SH-SY5Y (cell line): ENCODE data around the gene MMP23B.
"Not testable (repeated sequence)": the region's sequence is repeated elsewhere in the genome, so short reads cannot be mapped to it uniquely, and the experiment has no call there.

Experiments used
- GATA2 ChIP-seq: IDR thresholded peaks from 2 replicates; pipeline ENCODE4 v1.6.1; 2011; ENCODE audit warnings: mild to moderate bottlenecking, low read depth, low read length
- GATA3 ChIP-seq: IDR thresholded peaks from 2 replicates; pipeline ENCODE4 v1.6.1; 2011; ENCODE audit warnings: low read depth, mild to moderate bottlenecking, low read length, moderate library complexity

MMP23B gene

DNA sequence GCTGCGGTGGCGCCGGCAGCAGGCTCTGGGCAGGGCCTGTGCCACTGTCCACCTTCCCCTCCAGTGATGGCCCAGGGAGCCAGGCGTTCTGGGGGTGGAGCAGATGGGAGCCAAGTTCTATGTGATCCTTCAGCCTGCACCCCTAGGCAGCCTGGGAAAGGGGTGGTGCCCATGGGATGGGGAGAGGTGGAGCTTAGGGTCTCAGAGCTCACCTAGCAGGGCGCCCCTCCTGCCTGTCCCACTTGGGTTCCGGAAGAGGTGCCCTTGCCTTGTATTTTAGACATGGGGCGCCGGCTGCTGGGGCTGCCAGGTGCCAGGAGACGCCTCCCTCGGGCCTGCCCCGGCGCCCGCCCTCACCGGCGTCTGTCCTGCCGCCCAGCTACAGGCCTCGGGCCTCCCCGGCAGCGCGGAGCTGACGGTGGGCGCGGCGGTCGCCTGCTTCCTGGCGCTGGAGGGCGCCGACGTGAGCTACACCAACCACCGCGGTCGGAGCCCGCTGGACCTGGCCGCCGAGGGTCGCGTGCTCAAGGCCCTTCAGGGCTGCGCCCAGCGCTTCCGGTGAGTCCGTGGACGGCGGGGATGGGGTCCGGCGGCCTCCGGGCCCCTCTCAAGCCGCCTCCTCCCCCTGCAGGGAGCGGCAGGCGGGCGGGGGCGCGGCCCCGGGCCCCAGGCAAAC, 3.1 kb upstream of the MMP23B start:
- TF ChIP-seq GATA3 (no peak), GATA2 (no peak)

- TF ChIP-seq GATA2 (no peak), GATA3 (no peak)
Measured at GRCh38 chr1:1629430-1630190, 2.4 kb upstream of the MMP23B start.

- TF ChIP-seq GATA3, result no peak
- no peak for TF ChIP-seq GATA2
Measured at GRCh38 chr1:1630191-1630964, 1.6 kb upstream of the MMP23B start.

GRCh38 chr1:1630965-1631781, 800 bp upstream of the MMP23B start:
- TF ChIP-seq GATA2 (no peak), GATA3 (no peak)

DNA sequence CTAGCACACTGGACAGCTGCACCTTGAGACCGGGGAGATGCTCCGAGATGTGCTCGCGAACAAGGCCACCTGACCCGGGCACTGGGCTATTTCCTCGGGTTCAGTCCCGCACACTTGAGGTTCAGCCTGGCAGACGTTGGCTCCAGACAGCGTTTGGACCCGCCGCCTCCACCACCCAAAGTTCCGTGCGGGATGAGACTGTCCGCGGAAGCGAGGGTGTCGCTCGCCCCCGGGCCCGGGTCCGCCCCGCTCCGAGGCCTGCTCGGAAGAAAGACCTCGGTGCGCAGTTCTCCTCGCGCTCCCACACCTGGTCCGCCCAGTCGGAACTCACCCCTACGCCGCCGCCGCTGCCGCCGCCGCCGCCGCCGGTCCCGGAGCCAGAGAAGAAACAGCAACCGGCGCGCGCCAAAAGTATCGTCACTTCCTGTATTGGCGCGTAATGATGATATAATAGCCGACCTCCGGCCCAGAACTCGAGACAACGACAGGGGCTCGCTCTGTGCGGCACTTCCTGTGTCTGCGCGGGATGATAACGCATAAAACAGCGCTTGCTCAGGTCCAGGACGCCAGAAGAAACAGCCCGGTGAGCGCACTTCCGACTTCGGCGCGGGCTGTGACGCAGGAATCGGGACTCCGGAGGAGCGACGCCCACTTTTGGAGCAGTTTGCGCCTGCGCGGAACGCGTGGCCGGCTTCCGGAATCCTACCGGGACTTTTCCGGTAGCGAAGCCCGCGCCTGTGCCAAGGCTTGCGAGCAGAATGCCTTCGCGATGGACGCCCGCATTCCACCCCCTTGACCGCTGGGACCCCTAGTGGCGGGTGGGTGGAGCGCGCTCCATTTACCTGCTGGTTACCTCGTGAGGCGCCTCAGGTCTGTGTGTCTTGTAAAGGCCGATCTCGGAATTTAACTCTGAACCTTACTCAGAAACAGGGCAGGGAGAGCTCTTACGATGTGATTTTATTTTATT, 26.9 kb downstream of the MMP23B start, which contains the start of gene CDK11B:
Gene CDK11B, minus strand, starts transcription at position 422 of the 967 bp plus-strand sequence. CDS start 1,519 bp downstream, outside the sequence.
- TF ChIP-seq GATA2, GATA3: not testable (repeated sequence)

GRCh38 chr1:1664941-1665814, 33.2 kb downstream of the MMP23B start:
- no peak for TF ChIP-seq GATA3
- no peak for TF ChIP-seq GATA2

DNA sequence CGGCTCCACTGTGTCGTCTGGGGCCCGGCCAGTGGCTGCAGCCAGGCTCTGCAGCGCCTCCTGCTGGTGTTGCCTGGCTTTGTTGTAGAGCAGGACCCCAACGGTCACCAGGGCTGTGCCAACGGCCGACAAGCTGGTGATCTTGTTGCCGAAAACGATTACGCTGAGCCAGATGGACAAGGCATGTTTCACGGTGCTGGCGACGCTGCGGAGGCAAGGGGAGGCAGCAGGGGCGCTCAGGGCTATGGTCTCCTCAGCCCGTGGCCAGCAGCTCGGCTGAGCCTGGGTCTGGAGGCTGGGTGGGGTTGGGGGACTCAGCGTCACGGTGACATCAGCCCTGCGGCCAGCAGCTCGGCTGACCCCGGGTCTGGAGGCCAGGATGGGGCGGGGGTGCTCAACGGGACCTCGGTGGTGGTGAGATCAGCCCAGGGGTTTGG, 33.9 kb downstream of the MMP23B start:
- no peak for TF ChIP-seq GATA3
- TF ChIP-seq GATA2, result no peak

DNA sequence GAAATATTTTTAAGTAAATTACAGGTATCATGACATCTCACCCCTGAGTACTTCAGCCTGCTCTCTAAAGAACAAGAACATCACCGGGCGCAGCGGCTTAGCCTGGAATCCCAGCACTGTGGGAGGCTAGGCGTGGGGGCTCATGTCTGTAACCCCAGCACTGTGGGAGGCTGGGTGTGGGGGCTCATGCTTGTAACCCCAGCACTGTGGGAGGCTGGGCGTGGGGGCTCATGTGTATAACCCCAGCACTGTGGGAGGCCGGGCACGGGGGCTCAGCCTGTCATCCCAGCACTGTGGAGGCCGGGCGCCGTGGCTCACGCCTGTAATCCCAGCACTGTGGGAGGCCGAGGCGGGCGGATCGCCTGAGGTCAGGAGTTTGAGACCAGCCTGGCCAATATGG, 34.6 kb downstream of the MMP23B start:
- no peak for TF ChIP-seq GATA3
- no peak for TF ChIP-seq GATA2

- TF ChIP-seq GATA3 (no peak), GATA2 (no peak)
Measured at GRCh38 chr1:1669468-1670440, 37.8 kb downstream of the MMP23B start.

DNA sequence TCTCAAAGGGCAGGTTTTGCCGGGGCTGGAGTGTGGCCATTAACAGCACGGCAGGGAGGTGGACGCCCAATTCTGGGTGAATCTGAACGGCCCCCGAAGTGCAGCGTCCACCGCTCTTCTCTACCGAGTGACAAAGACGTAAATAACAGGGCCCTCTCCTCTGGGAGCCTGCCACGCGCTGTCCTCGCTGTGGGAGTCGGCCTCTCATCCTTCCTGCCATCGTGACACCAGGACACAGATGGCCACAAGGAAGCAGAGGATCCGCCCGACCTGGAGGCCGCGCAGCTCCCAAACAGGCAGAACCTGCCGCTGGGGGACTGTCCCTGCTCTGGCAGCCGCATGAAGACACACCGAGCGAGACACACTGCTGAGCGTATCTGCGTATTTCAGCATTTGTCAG, 38.9 kb downstream of the MMP23B start:
- TF ChIP-seq GATA2, result no peak
- TF ChIP-seq GATA3, result no peak

DNA sequence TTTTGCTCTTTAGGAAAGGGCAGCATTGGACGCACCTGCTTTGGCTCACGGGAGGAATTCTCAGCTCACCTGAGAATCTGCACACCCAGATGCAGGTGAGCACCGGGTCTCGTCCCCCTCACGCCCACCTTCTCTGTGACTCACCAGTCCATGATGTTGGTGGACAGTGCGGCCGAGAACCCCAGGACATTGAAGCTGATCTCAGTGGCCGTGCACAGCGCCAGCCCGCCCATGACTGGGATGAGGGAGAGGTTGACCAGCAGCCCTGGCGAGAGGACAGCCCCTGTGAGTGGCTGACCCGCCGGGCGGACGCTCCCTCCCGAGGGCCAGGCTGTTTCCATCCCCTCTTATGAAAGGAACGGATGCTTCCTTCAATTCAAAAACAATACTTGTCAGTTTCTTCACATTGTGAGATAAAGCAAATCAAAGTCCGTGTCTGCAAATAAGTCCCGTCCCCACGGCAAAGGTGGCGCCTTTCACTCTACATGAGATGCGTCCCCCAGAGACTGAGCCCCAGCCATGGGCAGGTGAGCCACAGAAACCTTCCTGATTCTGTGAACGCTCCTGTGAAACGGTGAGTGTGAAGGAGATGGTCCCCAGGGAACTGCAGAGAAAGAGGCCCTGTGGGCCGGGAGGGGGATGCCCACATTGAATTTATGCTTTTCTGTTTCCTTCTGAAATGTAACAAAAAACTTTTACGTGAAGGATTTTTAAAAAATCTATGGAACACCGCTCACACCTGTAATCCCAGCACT, 39.6 kb downstream of the MMP23B start:
- no peak for TF ChIP-seq GATA2
